ENCODE measurements around the gene CYP4V2. TPM values are rescaled to one million over a fixed set of nuclear protein-coding genes. Genes with fewer than 3 reads are reported as not detected.

The CYP4V2 gene
- total RNA-seq, 4 donors from 2014 or later: 1.4 to 18.1 (median 7.0) TPM

DNA sequence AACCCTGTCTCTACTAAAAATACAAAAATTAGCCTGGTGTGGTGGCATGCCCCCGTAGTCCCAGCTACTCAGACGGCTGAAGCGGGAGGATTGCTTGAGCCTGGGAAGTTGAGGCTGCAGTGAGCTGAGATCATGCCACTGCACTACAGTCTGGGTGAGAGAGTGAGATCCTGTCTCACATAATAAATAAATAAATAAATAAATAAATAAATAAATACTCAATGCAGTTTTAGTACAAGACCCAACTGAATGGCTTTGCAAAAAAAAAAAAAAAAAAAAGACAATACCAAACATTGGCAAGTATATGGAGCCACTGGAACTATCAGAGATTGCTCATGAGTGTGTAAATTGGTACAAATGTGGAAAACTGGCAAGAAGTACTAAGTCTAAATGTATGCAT lies 3.3 kb upstream of the CYP4V2 start:
- 73 to 90% methylated on average over 3 of the region's 3 CpGs for WGBS, 2 donors
- no peak for DNase-seq
- Histone ChIP-seq H3K36me3 (no peaks in the 10 kb centered on the region), H3K27me3 (no peaks in the 10 kb centered on the region), H3K4me3 (no peak overlapping the region), H3K9me3 (no peaks in the 10 kb centered on the region), H3K27ac (no peak overlapping the region), H3K4me1 (peaks cover 0 to 27% (median 17%) of the 10 kb centered on the region in 3 donors)
- intact Hi-C loops (cut with DNase I): no loop called here
- TF ChIP-seq POLR2A (IDR thresholded peaks at IDR 0.05): no peak
- TF ChIP-seq, protein P1, sequence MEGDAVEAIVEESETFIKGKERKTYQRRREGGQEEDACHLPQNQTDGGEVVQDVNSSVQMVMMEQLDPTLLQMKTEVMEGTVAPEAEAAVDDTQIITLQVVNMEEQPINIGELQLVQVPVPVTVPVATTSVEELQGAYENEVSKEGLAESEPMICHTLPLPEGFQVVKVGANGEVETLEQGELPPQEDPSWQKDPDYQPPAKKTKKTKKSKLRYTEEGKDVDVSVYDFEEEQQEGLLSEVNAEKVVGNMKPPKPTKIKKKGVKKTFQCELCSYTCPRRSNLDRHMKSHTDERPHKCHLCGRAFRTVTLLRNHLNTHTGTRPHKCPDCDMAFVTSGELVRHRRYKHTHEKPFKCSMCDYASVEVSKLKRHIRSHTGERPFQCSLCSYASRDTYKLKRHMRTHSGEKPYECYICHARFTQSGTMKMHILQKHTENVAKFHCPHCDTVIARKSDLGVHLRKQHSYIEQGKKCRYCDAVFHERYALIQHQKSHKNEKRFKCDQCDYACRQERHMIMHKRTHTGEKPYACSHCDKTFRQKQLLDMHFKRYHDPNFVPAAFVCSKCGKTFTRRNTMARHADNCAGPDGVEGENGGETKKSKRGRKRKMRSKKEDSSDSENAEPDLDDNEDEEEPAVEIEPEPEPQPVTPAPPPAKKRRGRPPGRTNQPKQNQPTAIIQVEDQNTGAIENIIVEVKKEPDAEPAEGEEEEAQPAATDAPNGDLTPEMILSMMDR (IDR thresholded peaks at IDR 0.05): no peak

DNA sequence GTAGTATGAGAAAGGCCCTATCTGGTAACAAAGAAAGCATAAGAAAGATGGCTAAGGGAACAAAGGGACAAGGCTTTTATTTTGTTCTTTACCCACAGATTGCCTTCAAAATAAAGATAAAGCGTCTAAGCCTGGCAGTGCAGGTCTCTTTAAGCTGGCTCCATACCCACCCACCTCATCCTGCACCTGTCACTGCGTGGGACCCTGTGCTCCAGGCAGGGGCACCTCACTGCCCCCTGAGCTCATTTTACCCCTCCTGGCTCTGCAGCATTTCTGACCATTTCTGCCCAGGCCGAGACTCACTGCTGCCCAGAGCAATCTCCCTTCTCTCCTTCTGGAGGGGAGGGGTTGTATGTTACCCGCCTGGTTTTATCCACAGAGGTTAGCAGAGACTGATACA lies 1.7 kb upstream of the CYP4V2 start:
- intact Hi-C loops (cut with DNase I): no loop called here

DNA sequence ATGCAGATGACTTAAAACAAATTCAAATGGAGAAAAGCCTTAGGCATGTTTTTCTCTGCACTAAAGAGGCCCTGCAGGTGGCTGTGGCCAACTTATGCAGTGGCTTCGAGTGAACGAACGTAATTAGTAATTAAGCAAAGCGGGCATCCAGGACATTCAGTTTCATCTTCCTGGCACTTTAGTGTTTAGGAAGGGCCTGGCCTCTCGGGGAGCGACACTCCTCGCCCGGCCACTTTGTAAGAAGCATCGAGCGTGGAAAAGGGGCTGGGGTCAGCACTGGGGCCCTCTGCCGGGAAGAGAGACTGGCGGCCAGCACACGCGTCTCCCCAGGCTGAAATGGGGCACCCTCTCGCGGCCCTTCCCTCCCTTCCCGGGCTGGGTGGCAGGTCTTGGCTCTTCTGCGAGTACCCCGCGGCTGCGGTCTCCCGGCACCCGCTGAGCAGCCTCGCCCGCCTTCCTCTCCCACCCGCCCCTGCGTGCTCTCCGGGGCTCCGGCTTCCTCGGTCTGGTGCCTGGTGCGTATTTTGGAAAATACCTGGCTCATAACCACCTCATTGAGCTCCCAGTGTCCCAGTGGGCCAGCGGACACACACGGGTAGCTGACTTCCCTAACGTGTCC lies 677 bp upstream of the CYP4V2 start:
- intact Hi-C loops (cut with DNase I): no loop called here
- DNase-seq: no peak
- WGBS, 2 donors: 1 to 8% methylated on average over 4 to 24 of the region's 34 CpGs

More for the DNA sequence above, 1.7 kb upstream of the CYP4V2 start:
- peak overlapping the region in 3 of 4 donors; percentile 93 to 99 (median 97) for H3K27ac ChIP-seq
- no peak overlapping the region for H3K4me3 ChIP-seq
- peaks cover 0 to 3% (median 0%) of the 10 kb centered on the region in 3 donors for H3K36me3 ChIP-seq
- H3K4me1 ChIP-seq: peaks cover 0 to 42% (median 18%) of the 10 kb centered on the region in 3 donors
- TF ChIP-seq POLR2A (IDR thresholded peaks at IDR 0.05): no peak
- TF ChIP-seq, protein P1 (IDR thresholded peaks at IDR 0.05): no peak
- 72 to 90% methylated on average over 4 of the region's 4 CpGs for WGBS, 2 donors
- no peaks in the 10 kb centered on the region for H3K27me3 ChIP-seq
- no peak for DNase-seq
- H3K9me3 ChIP-seq: no peaks in the 10 kb centered on the region

DNA sequence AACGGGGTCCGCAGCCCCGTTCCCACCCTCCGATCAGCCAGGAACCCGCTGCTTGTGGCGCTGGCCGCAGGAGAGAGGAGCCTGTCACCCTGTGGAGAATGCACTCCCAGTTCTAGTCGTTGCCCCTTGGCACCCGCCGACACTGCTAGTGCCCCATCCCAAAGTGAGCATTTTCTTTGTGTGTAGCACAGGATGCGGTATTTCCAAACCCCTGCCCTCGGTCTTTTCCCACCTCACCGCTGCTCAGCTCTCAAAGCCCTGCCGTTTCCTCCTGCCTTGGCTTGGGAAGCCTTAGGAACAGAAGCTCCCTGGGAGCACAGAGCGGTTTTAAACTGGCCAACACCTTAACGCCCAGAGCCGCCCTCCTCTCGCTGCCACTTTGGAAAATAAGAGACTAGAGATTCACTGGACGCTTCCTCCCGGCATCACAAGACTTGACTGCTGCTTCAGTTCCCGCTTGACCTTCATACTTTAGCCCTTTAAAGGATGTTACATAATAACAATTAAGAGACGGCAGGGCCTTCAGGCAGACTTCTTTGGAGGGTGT lies 772 bp downstream of the CYP4V2 start:
- peaks cover 0 to 43% (median 18%) of the 10 kb centered on the region in 3 donors for H3K4me1 ChIP-seq
- peak overlapping the region; percentile 84 to 99 (median 95) for H3K27ac ChIP-seq
- 0 to 3% methylated on average over 14 to 19 of the region's 22 CpGs for WGBS, 2 donors
- H3K27me3 ChIP-seq: no peaks in the 10 kb centered on the region
- H3K36me3 ChIP-seq: peaks cover 0 to 22% (median 0%) of the 10 kb centered on the region in 3 donors
- intact Hi-C loops (cut with DNase I): no loop called here
- DNase-seq: no peak
- H3K4me3 ChIP-seq: peak overlapping the region; percentile 71 to 96 (median 83)
- TF ChIP-seq, protein P1 (IDR thresholded peaks at IDR 0.05): no peak
- TF ChIP-seq POLR2A (IDR thresholded peaks at IDR 0.05): no peak
- no peaks in the 10 kb centered on the region for H3K9me3 ChIP-seq

More for the DNA sequence above, 677 bp upstream of the CYP4V2 start:
- no peak for TF ChIP-seq POLR2A (IDR thresholded peaks at IDR 0.05)
- TF ChIP-seq, protein P1 (IDR thresholded peaks at IDR 0.05): no peak
- Histone ChIP-seq H3K9me3 (no peaks in the 10 kb centered on the region), H3K27ac (peak overlapping the region; percentile 84 to 99 (median 95)), H3K36me3 (peaks cover 0 to 13% (median 0%) of the 10 kb centered on the region in 3 donors), H3K4me1 (peaks cover 0 to 43% (median 18%) of the 10 kb centered on the region in 3 donors), H3K4me3 (peak overlapping the region; percentile 71 to 96 (median 83)), H3K27me3 (no peaks in the 10 kb centered on the region)

DNA sequence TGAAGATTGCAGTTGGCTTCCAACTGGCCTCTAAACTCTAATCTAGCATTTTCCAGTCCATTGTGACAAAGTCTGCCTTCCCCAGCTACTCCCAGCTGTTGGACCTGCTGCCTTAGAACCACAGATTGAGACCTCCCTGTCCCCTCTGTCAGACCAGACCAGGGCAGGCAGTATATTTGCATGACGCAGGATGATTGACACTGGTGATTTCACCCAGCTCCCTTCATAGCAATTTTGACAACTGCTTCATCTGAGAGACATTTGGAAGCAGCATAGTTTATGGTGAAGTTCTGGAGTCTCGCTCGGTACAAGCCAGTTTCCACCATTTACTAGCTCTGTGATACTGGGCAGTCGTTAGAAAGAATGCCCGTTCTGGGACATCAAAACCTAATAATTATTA lies 2.5 kb downstream of the CYP4V2 start:
- DNase-seq: no peak
- 96 to 98% methylated on average over 4 to 5 of the region's 5 CpGs for WGBS, 2 donors
- TF ChIP-seq POLR2A (IDR thresholded peaks at IDR 0.05): no peak
- TF ChIP-seq, protein P1 (IDR thresholded peaks at IDR 0.05): no peak
- intact Hi-C loops (cut with DNase I): no loop called here
- H3K9me3 ChIP-seq: no peaks in the 10 kb centered on the region
- no peaks in the 10 kb centered on the region for H3K27me3 ChIP-seq
- no peak overlapping the region for H3K27ac ChIP-seq
- H3K36me3 ChIP-seq: peaks cover 0 to 33% (median 4%) of the 10 kb centered on the region in 3 donors
- H3K4me1 ChIP-seq: peaks cover 0 to 43% (median 18%) of the 10 kb centered on the region in 3 donors
- H3K4me3 ChIP-seq: no peak overlapping the region

All from esophagus squamous epithelium (tissue), 5 donors.